HG03039 (cell line): Measurements from ENCODE around the gene RUBCNL.

Source experiments
- ATAC-seq: cut with Tn5 transposase; IDR thresholded peaks from one replicate; pipeline ENCODE4 v1.9.1; 2021; ENCODE audit warnings: mild to moderate bottlenecking, moderate library complexity; ENCODE audit not compliant: unreplicated experiment

RUBCNL gene

DNA sequence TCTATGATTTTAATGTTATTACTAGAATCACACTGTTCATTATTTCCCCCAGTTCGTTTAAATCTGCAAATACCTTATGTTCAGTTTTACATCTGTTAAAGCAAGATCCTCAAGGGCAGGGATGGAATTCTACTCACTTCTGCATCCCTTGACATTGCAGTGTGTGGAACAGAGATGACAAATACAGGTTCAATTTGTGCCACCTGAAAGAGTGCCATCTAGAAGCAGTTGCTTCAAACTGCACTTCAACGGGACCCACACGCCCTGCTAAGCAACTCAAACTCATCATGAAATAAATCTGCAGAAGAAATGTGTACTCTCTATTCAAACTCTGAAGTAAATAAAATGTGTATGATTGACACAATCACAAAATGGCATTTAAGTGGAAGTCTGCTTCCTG lies 44.5 kb downstream of the RUBCNL start:
- no peak for ATAC-seq

DNA sequence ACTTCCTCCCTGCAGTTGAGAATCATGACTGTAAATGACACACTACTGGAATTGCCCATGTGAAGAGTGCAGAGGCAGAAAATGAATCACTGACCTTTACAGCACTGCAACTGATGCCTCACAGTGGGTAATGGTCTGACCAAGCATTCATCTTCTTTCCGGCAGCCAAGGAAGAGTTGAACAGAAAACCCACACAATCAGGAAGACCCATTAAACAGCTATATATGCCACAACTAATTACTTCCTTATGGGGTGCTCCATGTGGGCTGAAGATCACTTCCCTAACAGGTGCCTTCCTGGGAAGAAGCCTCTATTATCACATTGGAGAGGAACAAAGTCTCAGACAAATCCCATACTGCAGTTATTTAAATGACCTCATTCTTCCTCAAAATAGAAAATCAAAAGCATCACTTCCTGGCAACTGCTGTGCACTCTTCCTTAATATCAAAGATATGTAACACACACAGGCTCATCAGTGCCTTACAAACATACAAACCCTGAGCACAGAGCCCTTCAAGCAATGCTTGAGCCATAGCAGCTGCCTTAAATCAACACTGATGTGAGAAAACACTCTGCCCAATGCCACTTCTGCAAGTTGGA lies 45.8 kb downstream of the RUBCNL start:
- peak; percentile 77 for ATAC-seq

DNA sequence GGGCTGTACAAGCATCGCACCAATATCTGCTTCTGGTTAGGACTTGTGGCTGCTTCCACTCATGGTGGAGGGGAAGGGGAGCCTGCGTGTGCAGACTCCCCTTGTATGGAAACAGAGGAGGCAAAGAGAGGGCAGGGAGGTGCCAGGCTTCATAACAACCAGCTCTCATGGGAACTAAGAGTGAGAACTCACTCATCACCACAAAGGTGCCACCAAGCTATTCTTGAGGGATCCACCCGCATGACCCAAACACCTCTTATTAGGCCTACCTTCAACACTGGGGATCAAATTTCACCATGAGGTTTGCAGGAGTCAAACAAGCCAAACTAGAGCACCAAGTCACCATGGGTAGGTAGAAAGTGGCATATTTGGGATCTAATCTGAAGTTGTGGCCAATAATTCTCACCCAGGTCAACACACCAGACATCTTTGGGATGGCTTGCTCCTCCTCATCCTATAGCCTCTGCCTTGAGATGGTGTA lies 46.4 kb downstream of the RUBCNL start:
- no peak for ATAC-seq

DNA sequence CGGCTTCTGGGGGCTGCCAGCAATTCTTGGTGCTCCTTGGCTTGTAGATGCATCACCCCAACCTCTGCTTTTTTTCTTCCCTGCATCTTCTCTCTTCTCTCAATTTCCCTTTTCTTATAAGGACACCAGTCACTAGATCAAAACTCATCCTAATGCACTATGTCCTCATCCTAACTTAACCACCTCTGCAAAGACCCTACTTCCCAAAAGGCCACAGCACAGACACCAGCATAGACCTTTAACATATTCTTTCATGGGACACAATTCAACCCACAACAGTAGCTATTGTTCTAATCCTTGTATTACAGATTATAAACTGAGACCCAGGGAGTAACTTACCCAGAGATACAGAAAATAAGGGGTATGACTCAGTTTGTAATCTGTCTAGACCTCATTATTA lies 47.0 kb downstream of the RUBCNL start:
- ATAC-seq: no peak

DNA sequence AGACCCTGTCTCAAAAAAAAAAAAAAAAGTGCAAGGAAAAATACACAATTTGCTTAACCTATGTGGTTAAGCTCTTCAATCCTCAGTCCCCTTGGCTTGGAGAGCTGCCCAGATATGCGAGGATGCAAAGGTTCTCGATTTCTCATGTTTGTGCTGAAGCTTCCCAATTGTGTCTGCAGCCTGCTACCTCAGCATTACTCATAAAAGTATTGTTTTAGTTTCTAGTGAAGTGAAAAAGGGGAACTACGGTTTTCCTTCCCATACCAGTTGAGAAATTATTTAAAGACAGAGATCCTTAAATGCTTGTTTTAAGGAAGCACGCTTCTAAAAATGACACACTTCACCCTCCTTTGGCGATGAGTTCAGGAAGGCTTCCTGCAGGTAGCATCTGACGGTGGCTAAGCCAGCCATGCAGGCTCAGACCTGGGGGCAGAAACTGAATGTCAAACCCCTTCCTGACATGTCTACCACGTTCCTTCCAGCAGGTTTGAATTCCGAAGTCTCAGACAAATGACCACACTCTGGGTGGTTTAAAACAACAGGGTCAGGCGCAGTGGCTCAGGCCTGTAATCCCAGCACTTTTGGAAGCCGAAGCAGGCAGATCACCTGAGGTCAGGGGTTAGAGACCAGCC lies 47.9 kb downstream of the RUBCNL start:
- no peak for ATAC-seq

DNA sequence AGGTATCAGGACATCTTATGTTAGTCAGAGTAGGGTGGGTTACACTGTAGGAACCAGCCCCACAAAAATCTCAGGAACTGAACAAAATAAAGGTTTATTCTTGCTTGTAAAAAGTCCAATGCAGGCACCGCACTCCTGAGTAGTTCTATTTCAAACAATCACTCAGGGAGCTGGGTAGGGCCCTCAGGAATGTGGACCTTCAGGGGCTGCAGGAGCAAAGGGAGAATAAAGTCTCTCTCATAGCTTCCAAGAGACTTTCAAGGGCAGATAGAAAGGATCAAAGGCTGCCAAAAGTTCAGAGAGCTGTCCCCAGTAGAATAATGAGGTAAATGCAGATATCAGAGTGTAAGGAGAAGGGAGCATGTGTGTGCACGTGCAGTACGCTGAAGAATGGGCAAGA lies 49.4 kb downstream of the RUBCNL start:
- no peak for ATAC-seq

DNA sequence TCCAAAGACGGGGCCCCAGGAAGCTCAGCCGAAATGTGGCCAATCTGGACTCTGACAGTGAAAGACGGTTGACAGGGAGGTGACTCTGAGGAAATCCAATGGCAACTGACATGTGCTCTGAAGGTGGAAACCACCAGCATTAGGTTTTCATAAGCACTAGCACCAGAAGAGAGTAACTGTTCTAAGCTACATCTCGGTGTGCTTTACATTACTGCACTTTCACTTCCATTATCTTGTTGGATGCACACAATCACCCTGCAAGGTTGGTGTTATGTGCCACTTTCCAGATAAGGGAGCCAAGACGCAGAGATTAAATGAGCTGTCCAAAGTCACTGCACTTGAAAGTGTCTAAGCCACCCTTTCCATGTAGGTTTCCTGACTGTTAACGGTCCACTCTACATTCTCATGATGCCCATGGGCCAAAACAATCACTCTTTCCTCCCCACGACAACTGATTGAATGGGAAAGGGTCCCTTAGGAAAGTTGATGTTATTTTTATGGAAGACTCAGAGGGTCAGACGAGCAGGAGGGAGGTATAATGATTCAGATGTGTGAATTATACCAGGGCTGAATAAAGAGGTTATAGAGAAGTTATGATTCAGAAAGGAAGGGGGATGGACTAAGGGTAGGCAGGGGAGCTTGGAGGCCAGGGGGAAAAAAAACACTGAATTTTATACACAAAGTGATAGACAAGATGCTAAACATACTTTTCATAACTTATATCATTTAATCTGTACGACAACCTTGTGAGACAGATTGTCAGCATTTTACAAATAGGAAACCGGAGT lies 52.8 kb downstream of the RUBCNL start:
- ATAC-seq: no peak

DNA sequence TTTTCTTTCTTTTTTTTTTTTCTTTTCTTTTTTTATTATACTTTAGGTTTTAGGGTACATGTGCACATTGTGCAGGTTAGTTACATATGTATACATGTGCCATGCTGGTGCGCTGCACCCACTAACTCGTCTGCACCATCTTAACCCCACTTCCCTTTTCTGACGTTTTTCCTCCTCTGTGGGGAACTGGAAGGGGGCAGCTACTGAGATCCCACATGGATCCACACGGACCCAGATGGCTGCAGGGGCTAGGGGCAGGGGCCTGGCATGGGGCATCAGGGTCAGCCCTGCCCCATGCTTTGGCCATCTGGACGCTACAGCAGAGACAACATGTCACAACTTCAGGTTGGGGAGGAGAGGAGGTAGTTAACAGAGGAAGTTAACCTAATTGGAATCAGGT lies 54.3 kb downstream of the RUBCNL start:
- ATAC-seq: no peak

DNA sequence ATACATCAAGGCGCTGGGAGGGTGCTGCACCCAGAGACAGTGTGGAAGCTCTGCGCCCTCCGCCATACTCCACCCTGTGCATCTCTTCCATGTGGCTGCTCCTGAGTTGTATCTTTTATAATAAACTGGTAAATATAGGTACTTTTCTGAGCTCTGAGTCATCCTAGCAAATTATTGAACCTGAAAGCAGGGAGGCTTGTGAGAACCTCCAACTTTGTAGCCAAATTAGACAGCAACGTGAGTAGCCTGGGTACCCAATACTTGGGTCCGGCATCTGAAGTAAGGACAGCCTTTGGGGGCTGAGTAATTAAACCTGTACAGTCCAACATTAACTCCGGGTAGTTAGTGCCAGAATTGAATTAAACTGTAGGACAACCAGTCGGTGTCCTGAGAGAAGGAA lies 57.4 kb downstream of the RUBCNL start:
- ATAC-seq: no peak

DNA sequence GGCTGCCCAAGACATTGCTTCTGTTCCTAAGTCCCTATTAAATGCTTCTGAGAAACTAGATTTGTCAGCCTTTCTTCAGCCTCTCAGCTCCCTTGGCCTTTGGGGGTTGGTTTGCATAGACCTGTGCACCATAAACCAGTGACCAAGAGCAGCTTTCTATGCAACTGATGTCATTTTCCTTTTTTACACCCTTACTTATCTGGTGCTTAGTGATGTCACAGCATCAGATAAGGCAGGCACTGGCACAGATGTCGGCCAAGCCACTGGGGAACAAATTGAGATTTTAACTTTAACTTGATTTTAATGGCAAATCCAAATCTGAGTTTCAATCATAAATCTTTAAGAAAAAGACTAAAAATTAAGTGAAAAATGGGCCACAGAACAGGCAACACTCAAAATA lies 59.8 kb downstream of the RUBCNL start:
- ATAC-seq: no peak

DNA sequence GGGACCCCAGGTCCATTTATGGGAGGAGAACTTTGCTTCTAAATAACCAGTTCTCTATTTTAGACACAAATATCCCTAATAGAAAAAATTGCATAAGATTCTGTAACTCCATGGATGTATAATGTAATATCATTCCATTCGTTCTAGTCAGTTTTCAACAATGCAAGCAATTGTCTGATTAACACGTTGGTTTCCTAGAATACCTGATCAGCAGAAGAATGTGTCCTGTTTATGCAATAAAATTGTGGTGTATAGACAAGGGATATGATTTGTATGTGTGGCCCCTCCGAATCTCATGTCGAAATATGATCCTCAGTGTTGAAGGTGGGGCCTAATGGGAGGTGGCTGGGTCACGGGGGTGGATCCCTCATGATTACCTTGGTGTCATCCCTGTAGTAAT lies 62.1 kb downstream of the RUBCNL start:
- ATAC-seq: no peak

DNA sequence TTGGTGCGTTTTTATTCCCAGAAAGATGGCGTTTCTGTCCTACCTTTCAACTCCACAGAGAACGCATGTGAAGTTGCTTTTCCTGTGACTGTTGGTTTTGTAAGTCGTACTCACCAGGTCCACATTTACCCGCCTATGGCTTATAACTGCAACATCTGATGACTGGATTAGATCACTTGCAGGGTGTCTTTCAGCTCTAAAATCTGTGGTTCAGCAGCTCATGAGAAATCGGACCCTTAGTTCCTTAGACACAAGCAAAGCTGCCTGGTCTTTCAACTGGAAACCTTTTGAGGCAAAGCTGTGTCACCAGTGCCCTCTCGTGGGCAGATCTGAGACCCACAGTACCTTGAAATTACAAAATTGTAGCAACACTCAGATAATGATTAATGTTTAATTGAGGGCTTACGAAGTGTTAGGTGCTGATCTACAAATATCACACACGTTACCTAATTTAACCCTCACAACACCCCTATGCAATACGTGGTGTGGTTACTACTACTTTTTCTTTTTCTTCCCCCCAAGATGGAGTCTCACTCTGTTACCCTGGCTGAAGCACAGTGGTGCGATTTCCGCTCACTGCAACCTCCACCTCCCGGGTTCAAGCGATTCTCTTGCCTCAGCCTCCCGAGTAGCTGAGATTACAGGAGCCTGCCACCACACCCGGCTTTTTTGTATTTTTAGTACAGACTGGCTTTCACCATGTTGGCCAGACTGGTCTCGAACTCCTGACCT lies 65.4 kb downstream of the RUBCNL start:
- no peak for ATAC-seq

DNA sequence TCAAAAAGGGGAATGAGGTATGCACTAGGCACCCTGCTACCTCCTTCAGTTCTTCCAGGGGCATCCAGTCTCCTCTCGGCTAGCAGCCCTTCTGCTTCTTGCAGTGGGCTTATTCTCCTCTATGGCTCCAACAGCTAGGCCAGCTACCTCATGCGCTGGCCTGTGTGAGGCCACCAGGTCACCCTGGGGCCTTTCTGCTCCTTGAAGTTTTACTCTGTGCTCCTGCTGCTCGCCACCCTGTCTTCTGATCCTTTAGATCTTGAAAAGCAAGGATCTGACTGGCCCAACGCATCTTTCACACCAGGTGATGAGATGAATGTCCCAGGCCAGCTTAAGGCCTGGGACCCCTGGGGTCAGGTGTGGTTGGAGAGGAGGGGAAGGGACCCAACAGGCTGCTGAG lies 66.2 kb downstream of the RUBCNL start:
- no peak for ATAC-seq

DNA sequence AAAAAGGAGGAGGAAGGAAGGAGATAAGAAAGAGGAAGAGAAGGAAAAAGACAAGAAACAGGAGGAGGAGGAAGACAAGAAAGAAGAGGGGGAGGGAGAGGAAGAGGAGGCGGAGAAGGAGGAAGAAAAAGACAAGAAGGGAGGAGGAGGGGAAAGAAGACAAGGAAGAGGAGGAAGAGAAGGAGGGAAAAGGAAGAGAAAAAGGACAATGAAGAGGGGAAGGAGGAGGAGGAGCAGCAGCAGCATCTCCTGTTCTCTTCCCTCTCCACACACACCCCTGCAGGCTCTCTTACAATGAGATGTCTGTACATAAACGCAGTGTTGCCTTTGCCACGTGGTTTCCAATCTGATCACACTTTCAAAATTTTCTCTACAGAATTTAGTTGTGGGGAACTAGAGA lies 66.6 kb downstream of the RUBCNL start:
- no peak for ATAC-seq

DNA sequence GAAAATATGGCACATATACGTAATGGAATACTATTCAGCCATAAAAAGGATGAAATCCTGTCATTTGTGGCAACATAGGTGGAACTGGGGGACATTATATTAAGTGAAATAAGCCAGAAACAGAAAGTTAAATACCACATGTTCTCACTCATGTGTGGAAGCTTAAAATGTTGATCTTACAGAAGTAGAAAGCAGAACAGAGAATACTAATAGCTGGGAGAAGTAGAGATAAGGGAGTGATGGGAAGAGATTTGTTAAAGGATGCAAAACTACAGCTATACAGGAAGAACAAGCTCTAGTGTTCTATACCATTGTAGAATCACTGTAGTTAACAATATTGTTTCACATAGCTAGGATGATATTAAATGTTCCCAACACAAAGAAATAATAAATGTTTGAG lies 68.1 kb downstream of the RUBCNL start:
- ATAC-seq: no peak

DNA sequence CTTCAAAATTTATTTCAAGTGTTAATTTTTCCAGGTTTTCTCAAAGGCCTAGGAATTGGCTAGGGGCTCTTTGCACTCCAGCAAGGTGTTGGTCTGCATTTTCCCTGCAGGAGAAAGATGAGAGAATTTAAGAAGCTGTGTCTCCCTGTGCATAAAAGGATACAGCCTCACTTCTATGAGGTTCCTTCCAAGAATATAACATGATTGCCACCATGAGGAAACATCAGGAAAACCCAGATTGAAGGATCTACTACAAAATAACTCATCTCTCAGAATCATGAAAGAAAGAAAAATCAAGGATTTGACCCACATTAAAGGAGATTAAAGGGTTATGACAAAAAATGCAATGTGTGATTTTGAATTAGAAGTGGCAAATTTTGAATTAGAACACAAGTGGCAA lies 69.9 kb downstream of the RUBCNL start:
- no peak for ATAC-seq

DNA sequence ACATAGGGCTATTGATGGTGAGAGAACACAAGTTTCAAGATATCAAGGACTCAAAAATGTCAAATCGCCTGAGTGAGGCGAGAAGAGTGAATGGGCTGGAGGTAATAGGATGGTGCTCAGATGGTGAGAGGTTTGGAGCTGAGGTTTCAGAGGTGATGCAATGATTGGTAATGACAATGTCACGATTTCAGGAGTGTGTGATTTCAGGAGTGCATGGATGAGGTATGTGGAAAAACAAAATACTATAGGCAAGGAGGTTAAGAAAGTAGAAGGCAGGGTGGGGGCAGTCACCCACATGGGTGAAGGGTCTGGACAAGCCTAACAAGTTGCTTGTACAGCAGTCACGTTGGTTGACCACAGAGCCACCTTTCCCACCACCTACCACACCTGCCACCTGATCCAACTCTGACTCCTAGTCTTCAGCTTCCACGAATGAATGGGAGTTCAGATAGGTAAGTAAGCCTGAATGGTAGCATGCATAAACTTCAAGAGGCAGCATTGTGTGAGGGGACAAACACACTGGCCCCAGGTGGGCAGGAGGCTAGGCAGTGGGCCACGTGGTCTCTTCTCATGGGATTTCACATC lies 71.5 kb downstream of the RUBCNL start:
- no peak for ATAC-seq

DNA sequence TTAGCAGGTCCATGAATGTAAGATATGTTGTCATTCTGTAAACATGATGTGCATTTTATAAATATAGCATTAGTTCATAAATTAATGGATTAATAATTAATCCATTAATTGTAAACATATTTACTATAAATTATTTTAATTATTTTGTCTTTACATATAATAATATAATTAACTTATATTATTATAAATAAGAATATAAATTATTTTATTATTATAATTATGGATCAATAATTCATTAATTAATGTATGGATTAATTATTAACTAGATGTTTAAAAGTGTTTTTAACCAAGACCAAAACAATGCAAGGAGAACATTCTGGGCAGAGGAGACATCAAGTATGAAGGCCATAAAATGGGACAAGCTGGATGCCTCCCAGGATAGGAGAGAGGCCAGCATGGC lies 72.0 kb downstream of the RUBCNL start:
- no peak for ATAC-seq

DNA sequence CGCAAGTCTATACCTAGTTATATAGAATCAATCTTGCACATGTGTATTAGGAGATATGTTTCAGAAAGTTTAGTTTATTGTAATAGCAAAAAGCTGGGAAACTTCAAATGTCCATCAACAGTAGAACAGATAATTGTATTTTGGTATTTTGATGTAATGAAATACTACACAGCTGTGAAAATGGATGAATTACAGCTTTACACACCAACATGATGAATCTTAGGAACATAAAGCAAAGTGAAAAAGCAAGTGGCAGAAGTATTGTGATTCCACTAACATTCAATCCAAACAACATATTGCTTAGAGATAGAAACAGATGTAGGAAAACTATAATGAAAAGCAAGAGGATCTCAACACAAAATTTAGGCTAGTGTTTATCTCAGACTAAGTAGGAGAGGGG lies 72.5 kb downstream of the RUBCNL start:
- ATAC-seq: no peak

DNA sequence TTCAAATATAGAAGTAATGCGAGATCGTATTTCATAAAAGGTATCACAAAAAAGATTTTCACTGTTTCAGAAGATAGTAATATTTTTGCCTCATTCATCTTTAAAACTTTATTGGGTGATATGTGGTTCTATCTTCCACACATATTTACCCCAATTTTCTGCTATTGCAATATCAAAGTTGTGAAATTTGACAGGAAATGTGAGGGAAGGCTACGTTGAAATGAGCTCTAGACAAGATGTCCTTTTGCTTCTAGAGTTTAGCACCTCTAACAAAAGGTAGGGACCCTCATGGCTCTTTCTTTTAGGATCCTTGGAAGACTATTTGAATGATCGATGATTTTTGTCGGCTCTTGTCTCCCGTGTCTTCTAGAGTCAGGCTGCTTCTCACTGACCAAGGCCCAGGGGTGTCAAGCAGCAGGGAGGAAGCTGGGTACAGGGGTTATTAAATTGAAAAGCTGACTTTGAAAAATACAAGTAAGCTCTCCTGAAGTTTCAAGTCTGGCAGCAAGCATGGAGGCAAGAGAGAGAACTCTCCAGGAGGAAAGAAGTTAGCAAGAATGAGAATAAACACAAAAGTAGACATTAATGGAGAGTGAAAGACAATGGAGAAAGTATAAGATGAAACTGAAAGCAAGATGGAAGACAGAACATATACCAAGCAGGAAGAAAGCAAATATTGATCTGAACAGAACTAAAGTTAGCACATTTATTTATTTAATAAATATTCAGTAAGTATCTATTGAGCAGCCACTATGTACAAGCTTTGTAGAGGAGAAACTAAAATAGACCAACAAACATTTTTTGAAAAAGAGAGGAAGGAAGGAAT lies 73.4 kb downstream of the RUBCNL start:
- no peak for ATAC-seq
